NOMO-1 treated with DMSO at 0.1 percent for 48 hours (cell line): ENCODE results near the gene OR1I1.
A peak's percentile ranks its signal among the peaks of the same experiment; 100 is the strongest.
"Not testable (repeated sequence)": the region's sequence is repeated elsewhere in the genome, so short reads cannot be mapped to it uniquely, and the experiment has no call there.

Source experiments
- DNase-seq: peaks from one replicate; lab custom pipeline; 2025; ENCODE audit not compliant: unreplicated experiment; lab: John Stamatoyannopoulos, UW

The OR1I1 gene

GRCh38 chr19:15081911-15082310 is at the start of gene OR1I1:
TSS of gene OR1I1 (plus strand) at chr19:15082211. CDS start at chr19:15087066, 4,855 bp downstream.
- no peak for DNase-seq

- no peak for DNase-seq
Measured at GRCh38 chr19:15035795-15036311, 46.2 kb upstream of the OR1I1 start.

GRCh38 chr19:15037586-15037985 is 44.4 kb upstream of the OR1I1 start:
- no peak for DNase-seq

GRCh38 chr19:15038294-15038693 is 43.7 kb upstream of the OR1I1 start:
- no peak for DNase-seq

GRCh38 chr19:15042003-15042402 is 40.0 kb upstream of the OR1I1 start:
- no peak for DNase-seq

GRCh38 chr19:15042826-15043225 is 39.2 kb upstream of the OR1I1 start:
- DNase-seq: no peak

- DNase-seq: no peak
Measured at GRCh38 chr19:15045506-15045905, 36.5 kb upstream of the OR1I1 start.

GRCh38 chr19:15047680-15048079 is 34.3 kb upstream of the OR1I1 start:
- DNase-seq: no peak

GRCh38 chr19:15048128-15048527 is 33.9 kb upstream of the OR1I1 start:
- no peak for DNase-seq

- no peak for DNase-seq
Measured at GRCh38 chr19:15048885-15049541, 33.0 kb upstream of the OR1I1 start, which contains the start of gene CASP14. TSS of gene CASP14 (plus strand) at chr19:15049480. CDS start at chr19:15052252, 2,772 bp downstream.

GRCh38 chr19:15050639-15051038 is 31.4 kb upstream of the OR1I1 start:
- no peak for DNase-seq

GRCh38 chr19:15062036-15062435 is 20.0 kb upstream of the OR1I1 start:
- no peak for DNase-seq

GRCh38 chr19:15070386-15070785 is 11.6 kb upstream of the OR1I1 start:
- not testable (repeated sequence) for DNase-seq

GRCh38 chr19:15072930-15073647 is 8.9 kb upstream of the OR1I1 start:
- DNase-seq: no peak

GRCh38 chr19:15074371-15074770 is 7.6 kb upstream of the OR1I1 start:
- DNase-seq: no peak

- no peak for DNase-seq
Measured at GRCh38 chr19:15075806-15076205, 6.2 kb upstream of the OR1I1 start.

- DNase-seq: not testable (repeated sequence)
Measured at GRCh38 chr19:15080002-15080401, 2.0 kb upstream of the OR1I1 start.

GRCh38 chr19:15087182-15087581 is 5.2 kb downstream of the OR1I1 start:
- DNase-seq: no peak

GRCh38 chr19:15091918-15092753 is 10.1 kb downstream of the OR1I1 start:
- DNase-seq: peak; percentile 58

GRCh38 chr19:15093001-15093400 is 11.0 kb downstream of the OR1I1 start:
- no peak for DNase-seq

GRCh38 chr19:15096223-15096622 is 14.2 kb downstream of the OR1I1 start:
- no peak for DNase-seq
